ENCODE measurements around the gene C9orf152.

Gene C9orf152

GRCh38 chr9:110188991-110189390 is 19.0 kb downstream of the C9orf152 start:
- Mint-ChIP-seq H3K4me1 (peaks cover 22% of the 10 kb centered on the region), H3K4me3 (no peak overlapping the region), H3K36me3 (ENCODE audit: low read depth) (no peaks in the 10 kb centered on the region), H3K27ac (peak overlapping the region in 2 of 3 experiments; percentile 60 to 74), H3K9me3 (no peaks in the 10 kb centered on the region), H3K27me3 (ENCODE audit: low read depth) (peaks cover 11% of the 10 kb centered on the region)
- no peak for TF ChIP-seq CTCF (IDR thresholded peaks at IDR 0.05; ENCODE audit: unreplicated experiment in 3 of 3)

GRCh38 chr9:110188101-110188500 is 19.9 kb downstream of the C9orf152 start:
- Mint-ChIP-seq H3K9me3 (no peaks in the 10 kb centered on the region), H3K36me3 (ENCODE audit: low read depth) (no peaks in the 10 kb centered on the region), H3K4me1 (peaks cover 18% of the 10 kb centered on the region), H3K4me3 (no peak overlapping the region), H3K27me3 (ENCODE audit: low read depth) (peaks cover 15% of the 10 kb centered on the region), H3K27ac (no peak overlapping the region)
- TF ChIP-seq CTCF (IDR thresholded peaks at IDR 0.05; ENCODE audit: unreplicated experiment in 3 of 3) = no peak

- Mint-ChIP-seq H3K4me1 (peaks cover 10% of the 10 kb centered on the region), H3K27ac (no peak overlapping the region), H3K9me3 (no peaks in the 10 kb centered on the region), H3K27me3 (ENCODE audit: low read depth) (peaks cover 22% of the 10 kb centered on the region), H3K4me3 (no peak overlapping the region), H3K36me3 (ENCODE audit: low read depth) (no peaks in the 10 kb centered on the region)
- no peak for TF ChIP-seq CTCF (IDR thresholded peaks at IDR 0.05; ENCODE audit: unreplicated experiment in 3 of 3)
Measured at GRCh38 chr9:110187126-110187525, 20.8 kb downstream of the C9orf152 start.

GRCh38 chr9:110186254-110186653 is 21.7 kb downstream of the C9orf152 start:
- no peak overlapping the region for H3K4me3 Mint-ChIP-seq
- no peaks in the 10 kb centered on the region for H3K9me3 Mint-ChIP-seq
- H3K27ac Mint-ChIP-seq = no peak overlapping the region
- H3K36me3 Mint-ChIP-seq (ENCODE audit: low read depth) = no peaks in the 10 kb centered on the region
- peaks cover 10% of the 10 kb centered on the region for H3K4me1 Mint-ChIP-seq
- TF ChIP-seq CTCF (IDR thresholded peaks at IDR 0.05; ENCODE audit: unreplicated experiment in 3 of 3) = no peak
- peaks cover 22% of the 10 kb centered on the region for H3K27me3 Mint-ChIP-seq (ENCODE audit: low read depth)

- H3K36me3 Mint-ChIP-seq (ENCODE audit: low read depth) = no peaks in the 10 kb centered on the region
Measured at GRCh38 chr9:110185806-110186205, 22.2 kb downstream of the C9orf152 start.

More at GRCh38 chr9:110185806-110186205, 22.2 kb downstream of the C9orf152 start:
- H3K9me3 Mint-ChIP-seq = no peaks in the 10 kb centered on the region
- no peak for TF ChIP-seq CTCF (IDR thresholded peaks at IDR 0.05; ENCODE audit: unreplicated experiment in 3 of 3)
- no peak overlapping the region for H3K27ac Mint-ChIP-seq
- peaks cover 10% of the 10 kb centered on the region for H3K4me1 Mint-ChIP-seq
- peaks cover 22% of the 10 kb centered on the region for H3K27me3 Mint-ChIP-seq (ENCODE audit: low read depth)
- H3K4me3 Mint-ChIP-seq = no peak overlapping the region
